HepG2 (cell line): ENCODE measurements around the gene NAA38. TPM values are rescaled to one million over a fixed set of nuclear protein-coding genes. Genes with fewer than 3 reads are reported as not detected.
A peak's percentile ranks its signal among the peaks of the same experiment; 100 is the strongest.

Experiments
- ATF7 ChIP-seq, 2 experiments: fragments of 450-650 bp in 1 of 2; sonication (generic) in 1 of 2; formaldehyde crosslinking in 1 of 2; IDR thresholded peaks; 2 replicates each; pipeline versions ENCODE4 v1.4.0 to v1.6.1; 2016 to 2020; ENCODE audit warnings: antibody characterized with exemption in 1 of 2, mild to moderate bottlenecking in 1 of 2, missing genetic modification reagents in 1 of 2
- FOXA1 ChIP-seq, 2 experiments: fragments of 450-650 bp in 1 of 2; sonication (generic) in 1 of 2; formaldehyde crosslinking in 1 of 2; IDR thresholded peaks; 2 replicates each; pipeline versions ENCODE4 v1.4.0 to v1.6.1; 2016 to 2020; ENCODE audit warnings: missing genetic modification reagents in 1 of 2
- FOXK2 ChIP-seq: fragments of 450-650 bp; IDR thresholded peaks from 2 replicates; pipeline ENCODE4 v1.6.1; 2016
- GPN1 ChIP-seq: sonication (generic); formaldehyde crosslinking; IDR thresholded peaks from 2 replicates; pipeline ENCODE4 v1.5.1; 2020; ENCODE audit warnings: missing genetic modification reagents, borderline replicate concordance
- HMGXB3 ChIP-seq: sonication (generic); formaldehyde crosslinking; IDR thresholded peaks from 2 replicates; pipeline ENCODE4 v1.4.0; 2020; ENCODE audit warnings: missing genetic modification reagents, borderline replicate concordance
- HNRNPH1 ChIP-seq: fragments of 200-400 bp; formaldehyde crosslinking; optimal IDR thresholded peaks from 2 replicates; pipeline ENCODE3; 2017; ENCODE audit warnings: mild to moderate bottlenecking, low read depth, low read length
- HNRNPL ChIP-seq: fragments of 200-400 bp; formaldehyde crosslinking; IDR thresholded peaks from 2 replicates; pipeline ENCODE4 v1.6.1; 2017; ENCODE audit warnings: mild to moderate bottlenecking, low read depth, low read length
- NFAT5 ChIP-seq: sonication (generic); formaldehyde crosslinking; IDR thresholded peaks from 2 replicates; pipeline ENCODE4 v1.4.0; 2020; ENCODE audit warnings: missing genetic modification reagents
- POLR2A ChIP-seq, 2 experiments: IDR thresholded peaks; 2 replicates each; pipeline ENCODE4 v1.6.1; 2011; ENCODE audit warnings: low read depth in 2 of 2, low read length in 2 of 2, mild to moderate bottlenecking in 1 of 2, moderate library complexity in 1 of 2; ENCODE audit not compliant: insufficient read depth in 1 of 2
- THAP11 ChIP-seq: IDR thresholded peaks from 2 replicates; pipeline ENCODE4 v1.6.1; 2016; ENCODE audit warnings: missing biosample characterization, missing genetic modification reagents
- ZMYM2 ChIP-seq: sonication (generic); formaldehyde crosslinking; IDR thresholded peaks from 2 replicates; pipeline ENCODE4 v1.8.0; 2022; ENCODE audit warnings: mild to moderate bottlenecking, missing genetic modification reagents
- ZNF264 ChIP-seq: sonication (generic); formaldehyde crosslinking; IDR thresholded peaks from 2 replicates; pipeline ENCODE4 v1.4.0; 2020; ENCODE audit warnings: missing genetic modification reagents
- ZNF468 ChIP-seq: sonication (generic); formaldehyde crosslinking; IDR thresholded peaks from 2 replicates; pipeline ENCODE4 v1.8.0; 2022; ENCODE audit warnings: mild to moderate bottlenecking, moderate library complexity, missing genetic modification reagents
- ZNF546 ChIP-seq: sonication (generic); formaldehyde crosslinking; conservative IDR thresholded peaks from 2 replicates; pipeline ENCODE4 v1.8.1; 2023; ENCODE audit warnings: mild to moderate bottlenecking, missing genetic modification reagents
- ZNF614 ChIP-seq: IDR thresholded peaks from 2 replicates; pipeline ENCODE4 v1.6.1; 2018; ENCODE audit warnings: missing biosample characterization, missing genetic modification reagents, inconsistent platforms, borderline replicate concordance
- ZNF713 ChIP-seq: sonication (generic); formaldehyde crosslinking; IDR thresholded peaks from 2 replicates; pipeline ENCODE4 v1.4.0; 2020; ENCODE audit warnings: mild to moderate bottlenecking, missing genetic modification reagents
- polyA plus RNA-seq, 8 experiments: library from polyadenylated mRNA; depleted of rRNA in 3 of 8; stranded (reverse) in 7 of 8; unstranded in 1 of 8; fragments of >200 nt; fragmentation: Illumina TruSeq in 4 of 8; extraction: Trizol in 4 of 8; gene quantifications; 2 replicates each; pipeline versions ENCODE4 v1.2.1 to v1.2.3, GENCODE V29; 2011 to 2016; ENCODE audit warnings: low read depth in 4 of 8, missing spikeins in 1 of 8, mixed read lengths in 1 of 8; ENCODE audit not compliant: insufficient read depth in 1 of 8
- total RNA-seq, 5 experiments: library from RNA; depleted of rRNA; stranded (reverse); fragments of >200 nt; fragmentation: Illumina TruSeq; extraction: Trizol; gene quantifications; 2 replicates each; pipeline ENCODE4 v1.2.3, GENCODE V29; 2016; ENCODE audit warnings: low read depth in 1 of 5
- TF ChIP-seq, protein P1 (sequence below): sonication (generic); formaldehyde crosslinking; IDR thresholded peaks from 2 replicates; pipeline ENCODE4 v1.4.0; 2020; ENCODE audit warnings: missing genetic modification reagents, mild to moderate bottlenecking, borderline replicate concordance

NAA38 gene
- total and polyA plus RNA-seq, 2 of the 13 experiments (the other 11 are each of a cell fraction or from before 2014, with no cell fraction given) = 46.9 to 91.6 TPM

- TF ChIP-seq FOXA1 (IDR thresholded peaks at IDR 0.05) (no peak), FOXA1 (CRISPR knock-in tag; IDR thresholded peaks at IDR 0.05) (peak; percentile 87), HNRNPL (peak; percentile 73; the same call in 1 of the 2 replicates), FOXK2 (no peak), HNRNPH1 (no peak), THAP11 (CRISPR knock-in tag) (peak; percentile 69), GPN1 (CRISPR knock-in tag) (no peak), ZNF713 (CRISPR knock-in tag) (no peak), ZNF614 (CRISPR knock-in tag) (peak; percentile 64; the same call in 1 of the 2 replicates), ZNF264 (no peak), ZNF546 (CRISPR knock-in tag) (0 out of 2 replicates have a peak, but pooled peaks have one; percentile 37), HMGXB3 (CRISPR knock-in tag) (no peak), POLR2A (IDR thresholded peaks at IDR 0.05; ENCODE audit: insufficient read depth in 1 of 2, low read depth in 2 of 2, low read length in 2 of 2) (peak in 1 of 2 experiments; percentile 28; a peak in 2 of 4 replicates), ATF7 (IDR thresholded peaks at IDR 0.05) (no peak), ATF7 (CRISPR knock-in tag; IDR thresholded peaks at IDR 0.05) (no peak), NFAT5 (CRISPR knock-in tag) (no peak), ZNF468 (CRISPR knock-in tag) (no peak), ZMYM2 (CRISPR knock-in tag) (0 out of 2 replicates have a peak, but pooled peaks have one; percentile 41)
- TF ChIP-seq, protein P1, sequence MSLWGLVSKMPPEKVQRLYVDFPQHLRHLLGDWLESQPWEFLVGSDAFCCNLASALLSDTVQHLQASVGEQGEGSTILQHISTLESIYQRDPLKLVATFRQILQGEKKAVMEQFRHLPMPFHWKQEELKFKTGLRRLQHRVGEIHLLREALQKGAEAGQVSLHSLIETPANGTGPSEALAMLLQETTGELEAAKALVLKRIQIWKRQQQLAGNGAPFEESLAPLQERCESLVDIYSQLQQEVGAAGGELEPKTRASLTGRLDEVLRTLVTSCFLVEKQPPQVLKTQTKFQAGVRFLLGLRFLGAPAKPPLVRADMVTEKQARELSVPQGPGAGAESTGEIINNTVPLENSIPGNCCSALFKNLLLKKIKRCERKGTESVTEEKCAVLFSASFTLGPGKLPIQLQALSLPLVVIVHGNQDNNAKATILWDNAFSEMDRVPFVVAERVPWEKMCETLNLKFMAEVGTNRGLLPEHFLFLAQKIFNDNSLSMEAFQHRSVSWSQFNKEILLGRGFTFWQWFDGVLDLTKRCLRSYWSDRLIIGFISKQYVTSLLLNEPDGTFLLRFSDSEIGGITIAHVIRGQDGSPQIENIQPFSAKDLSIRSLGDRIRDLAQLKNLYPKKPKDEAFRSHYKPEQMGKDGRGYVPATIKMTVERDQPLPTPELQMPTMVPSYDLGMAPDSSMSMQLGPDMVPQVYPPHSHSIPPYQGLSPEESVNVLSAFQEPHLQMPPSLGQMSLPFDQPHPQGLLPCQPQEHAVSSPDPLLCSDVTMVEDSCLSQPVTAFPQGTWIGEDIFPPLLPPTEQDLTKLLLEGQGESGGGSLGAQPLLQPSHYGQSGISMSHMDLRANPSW (CRISPR knock-in tag) = no peak
Observed at GRCh38 chr17:7851438-7852261, 5.7 kb downstream of the NAA38 start (continued).
